ENCODE results near the gene PSKH1.

Gene PSKH1

GRCh38 chr16:67936124-67936879, 43.2 kb downstream of the PSKH1 start, which contains the start of gene PSMB10 (continued):
- TF ChIP-seq PATZ1 (tag by site-specific recombination; IDR thresholded peaks at IDR 0.05) (peak; percentile 1; the same call in 1 of the 2 replicates), ZXDB (tag by site-specific recombination; IDR thresholded peaks at IDR 0.05) (0 out of 2 replicates have a peak, but pooled peaks have one; percentile 33), ZBTB49 (tag by site-specific recombination; IDR thresholded peaks at IDR 0.05; ENCODE audit: low read depth) (no peak), EGR2 (tag by site-specific recombination; IDR thresholded peaks at IDR 0.05; ENCODE audit: low read depth) (0 out of 2 replicates have a peak, but pooled peaks have one; percentile 34), ZBTB17 (tag by site-specific recombination; IDR thresholded peaks at IDR 0.05) (peak; percentile 95), ZNF248 (tag by site-specific recombination; IDR thresholded peaks at IDR 0.05) (no peak), ZNF449 (tag by site-specific recombination; IDR thresholded peaks at IDR 0.05) (no peak), ZBTB6 (tag by site-specific recombination; IDR thresholded peaks at IDR 0.05) (0 out of 2 replicates have a peak, but pooled peaks have one; percentile 63), ZNF26 (tag by site-specific recombination; IDR thresholded peaks at IDR 0.05) (no peak), ZNF518A (tag by site-specific recombination; conservative IDR thresholded peaks at IDR 0.05; ENCODE audit: low read depth) (no peak), ZNF211 (tag by site-specific recombination; IDR thresholded peaks at IDR 0.05; ENCODE audit: low read depth) (no peak), ZSCAN30 (tag by site-specific recombination; IDR thresholded peaks at IDR 0.05) (0 out of 2 replicates have a peak, but pooled peaks have one; percentile 15), KLF1 (tag by site-specific recombination; IDR thresholded peaks at IDR 0.05) (no peak), SCRT2 (tag by site-specific recombination; IDR thresholded peaks at IDR 0.05) (0 out of 2 replicates have a peak, but pooled peaks have one; percentile 8), SP7 (tag by site-specific recombination; IDR thresholded peaks at IDR 0.05) (no peak; the same call in 1 of the 2 replicates), ZNF292 (tag by site-specific recombination; IDR thresholded peaks at IDR 0.05; ENCODE audit: borderline replicate concordance, low read depth) (no peak), GLIS2 (tag by site-specific recombination; IDR thresholded peaks at IDR 0.05) (peak; percentile 7; the same call in 1 of the 2 replicates), ZBTB26 (tag by site-specific recombination; optimal IDR thresholded peaks at IDR 0.05) (peak; percentile 45), ZNF585B (tag by site-specific recombination; IDR thresholded peaks at IDR 0.05) (no peak), ZNF580 (tag by site-specific recombination; IDR thresholded peaks at IDR 0.05) (0 out of 2 replicates have a peak, but pooled peaks have one; percentile 4), ZNF335 (tag by site-specific recombination; conservative IDR thresholded peaks at IDR 0.05) (peak; percentile 83)
